ENCODE data around the gene RNF149. TPM values are rescaled to one million over a fixed set of nuclear protein-coding genes. Genes with fewer than 3 reads are reported as not detected.
A peak's percentile ranks its signal among the peaks of the same experiment; 100 is the strongest.
"Not testable (repeated sequence)": the region's sequence is repeated elsewhere in the genome, so short reads cannot be mapped to it uniquely, and the experiment has no call there.

RNF149 gene
- total RNA-seq, 1 experiment from 2014 or later: 45.0 TPM

- DNase-seq (ENCODE audit: low read depth): no peak
- in situ Hi-C loops (cut with HindIII; ENCODE audit: low pct_unique_long_range_greater_than_20kb, low sequenced_read_pairs): no loop called here
Measured at GRCh38 chr2:101272045-101272784, 36.3 kb downstream of the RNF149 start.

- DNase-seq (ENCODE audit: low read depth): no peak
- in situ Hi-C loops (cut with HindIII; ENCODE audit: low pct_unique_long_range_greater_than_20kb, low sequenced_read_pairs): no loop called here
Measured at GRCh38 chr2:101270700-101271259, 37.7 kb downstream of the RNF149 start.

GRCh38 chr2:101267671-101268656, 40.5 kb downstream of the RNF149 start:
- in situ Hi-C loops (cut with HindIII; ENCODE audit: low pct_unique_long_range_greater_than_20kb, low sequenced_read_pairs): no loop called here
- peak; percentile 67 for DNase-seq (ENCODE audit: low read depth)

GRCh38 chr2:101265893-101266499, 42.5 kb downstream of the RNF149 start:
- in situ Hi-C loops (cut with HindIII; ENCODE audit: low pct_unique_long_range_greater_than_20kb, low sequenced_read_pairs): no loop called here
- DNase-seq (ENCODE audit: low read depth): no peak

GRCh38 chr2:101264360-101264939, 44.1 kb downstream of the RNF149 start:
- in situ Hi-C loops (cut with HindIII; ENCODE audit: low pct_unique_long_range_greater_than_20kb, low sequenced_read_pairs): no loop called here
- DNase-seq (ENCODE audit: low read depth): no peak

- DNase-seq (ENCODE audit: low read depth): no peak
- in situ Hi-C loops (cut with HindIII; ENCODE audit: low pct_unique_long_range_greater_than_20kb, low sequenced_read_pairs): no loop called here
Measured at GRCh38 chr2:101263377-101263800, 45.1 kb downstream of the RNF149 start.

- in situ Hi-C loops (cut with HindIII; ENCODE audit: low pct_unique_long_range_greater_than_20kb, low sequenced_read_pairs): no loop called here
- DNase-seq (ENCODE audit: low read depth): no peak
Measured at GRCh38 chr2:101262142-101262541, 46.4 kb downstream of the RNF149 start.

- no peak for DNase-seq (ENCODE audit: low read depth)
- in situ Hi-C loops (cut with HindIII; ENCODE audit: low pct_unique_long_range_greater_than_20kb, low sequenced_read_pairs): no loop called here
Measured at GRCh38 chr2:101258804-101259203, 49.7 kb downstream of the RNF149 start.

GRCh38 chr2:101256316-101256715, 52.2 kb downstream of the RNF149 start:
- DNase-seq (ENCODE audit: low read depth): no peak
- in situ Hi-C loops (cut with HindIII; ENCODE audit: low pct_unique_long_range_greater_than_20kb, low sequenced_read_pairs): no loop called here

- no peak for DNase-seq (ENCODE audit: low read depth)
- in situ Hi-C loops (cut with HindIII; ENCODE audit: low pct_unique_long_range_greater_than_20kb, low sequenced_read_pairs): no loop called here
Measured at GRCh38 chr2:101255501-101255900, 53.0 kb downstream of the RNF149 start.

GRCh38 chr2:101253703-101254450, 54.6 kb downstream of the RNF149 start:
- DNase-seq (ENCODE audit: low read depth): no peak
- in situ Hi-C loops (cut with HindIII; ENCODE audit: low pct_unique_long_range_greater_than_20kb, low sequenced_read_pairs): no loop called here

- no peak for DNase-seq (ENCODE audit: low read depth)
- in situ Hi-C loops (cut with HindIII; ENCODE audit: low pct_unique_long_range_greater_than_20kb, low sequenced_read_pairs): no loop called here
Measured at GRCh38 chr2:101253013-101253702, 55.3 kb downstream of the RNF149 start.

GRCh38 chr2:101252408-101253012, 56.0 kb downstream of the RNF149 start, which contains the start of gene CNOT11:
CNOT11 (plus strand) TSS chr2:101252886; CDS start chr2:101252965, 79 bp downstream.
- in situ Hi-C loops (cut with HindIII; ENCODE audit: low pct_unique_long_range_greater_than_20kb, low sequenced_read_pairs): no loop called here
- DNase-seq (ENCODE audit: low read depth): peak; percentile 94

- no peak for DNase-seq (ENCODE audit: low read depth)
Measured at GRCh38 chr2:101251844-101252407, 56.6 kb downstream of the RNF149 start.

GRCh38 chr2:101251246-101251781, 57.2 kb downstream of the RNF149 start:
- DNase-seq (ENCODE audit: low read depth); in situ Hi-C loops (cut with HindIII; ENCODE audit: low pct_unique_long_range_greater_than_20kb, low sequenced_read_pairs): not testable (repeated sequence)

More at GRCh38 chr2:101251844-101252407, 56.6 kb downstream of the RNF149 start:
- in situ Hi-C loops (cut with HindIII; ENCODE audit: low pct_unique_long_range_greater_than_20kb, low sequenced_read_pairs): no loop called here

GRCh38 chr2:101249826-101250225, 58.7 kb downstream of the RNF149 start:
- in situ Hi-C loops (cut with HindIII; ENCODE audit: low pct_unique_long_range_greater_than_20kb, low sequenced_read_pairs): no loop called here
- no peak for DNase-seq (ENCODE audit: low read depth)

Data from Caki2 (cell line).